ENCODE data around the gene DYRK1A.

The DYRK1A gene

DNA sequence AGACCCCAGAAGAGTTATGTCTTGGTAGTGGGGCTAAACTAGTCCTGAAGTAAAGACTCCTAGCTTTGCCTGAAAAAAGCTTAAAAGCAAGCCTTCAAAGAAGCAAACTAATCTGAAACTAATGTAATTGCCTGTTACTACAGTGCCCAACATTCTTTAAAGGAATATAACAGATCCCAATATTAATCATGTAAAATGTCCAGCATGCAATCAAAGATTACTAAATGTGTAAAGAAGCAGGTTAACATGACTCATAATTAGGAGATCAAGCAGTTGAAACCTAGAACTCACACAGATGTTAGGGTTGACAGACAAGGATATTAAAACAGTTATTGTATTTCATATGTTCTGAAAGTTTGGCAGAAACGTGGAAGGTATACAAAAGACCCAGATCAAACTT, 17.8 kb downstream of the DYRK1A start:
- DNase-seq, result no peak

DNA sequence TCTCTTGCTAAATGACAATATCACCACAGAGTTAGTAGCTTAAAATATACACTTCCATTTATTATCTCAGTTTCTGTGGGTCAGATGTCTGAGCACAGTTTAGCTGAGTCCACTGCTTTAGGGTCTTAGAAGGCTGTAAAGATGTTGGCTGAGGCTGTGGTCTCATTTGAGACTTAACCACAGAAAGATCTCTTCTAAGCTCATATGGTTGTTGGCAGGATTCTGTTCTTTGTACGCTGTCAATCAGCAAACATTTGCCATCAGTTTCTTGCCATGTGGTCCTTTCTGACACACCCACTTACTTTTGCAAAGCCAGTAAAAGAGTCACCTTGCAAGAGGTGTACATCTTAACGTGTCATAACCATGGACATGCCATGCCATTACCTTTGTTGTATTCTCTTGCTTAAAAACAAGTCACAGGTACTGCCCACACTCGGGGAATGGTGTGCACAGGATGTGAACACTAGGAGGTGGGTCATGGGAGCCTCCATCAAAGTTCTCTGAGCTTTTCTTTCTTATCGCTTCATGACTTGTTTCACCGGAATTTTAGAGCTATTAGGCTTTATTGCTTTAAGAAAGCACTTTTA, 18.7 kb downstream of the DYRK1A start:
- no peak for DNase-seq

DNA sequence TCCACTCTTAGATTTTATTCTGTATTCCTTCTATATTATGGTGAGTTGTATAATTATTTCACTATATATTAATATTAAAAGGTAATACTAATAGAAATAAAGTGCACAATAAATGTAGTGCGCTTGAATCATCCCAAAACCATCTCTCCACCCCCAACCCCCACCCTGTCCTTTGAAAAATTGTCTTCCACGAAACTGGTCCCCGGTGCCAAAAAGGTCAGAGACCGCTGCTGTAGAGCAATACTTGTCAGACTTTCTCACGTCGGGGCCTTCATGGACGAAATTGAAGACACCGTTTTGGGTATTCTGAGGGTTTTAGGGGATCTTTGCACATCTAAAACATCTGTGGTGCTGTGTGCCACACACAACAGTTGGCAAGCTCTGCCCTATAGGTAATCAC, 19.6 kb downstream of the DYRK1A start:
- no peak for DNase-seq

DNA sequence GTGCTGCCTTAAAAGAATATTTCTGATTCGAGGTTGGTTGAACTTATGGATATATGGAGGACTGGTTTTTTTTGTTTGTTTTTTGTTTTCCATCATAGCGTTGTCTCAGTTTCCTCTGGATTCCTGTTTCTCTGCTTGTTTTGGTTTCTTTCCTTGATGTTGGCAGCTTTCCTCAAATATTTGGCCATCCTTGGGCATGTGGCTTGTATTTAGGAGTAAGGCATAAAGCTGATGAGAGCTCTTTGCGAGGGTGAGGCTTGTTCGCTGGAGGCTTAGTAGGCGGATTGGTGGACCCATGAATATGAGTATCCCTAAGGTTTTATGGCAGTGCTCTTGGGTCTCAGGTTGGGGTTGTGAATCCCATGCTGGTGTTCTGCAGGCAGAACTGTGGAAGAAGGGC, 22.9 kb downstream of the DYRK1A start:
- DNase-seq, result no peak

DNA sequence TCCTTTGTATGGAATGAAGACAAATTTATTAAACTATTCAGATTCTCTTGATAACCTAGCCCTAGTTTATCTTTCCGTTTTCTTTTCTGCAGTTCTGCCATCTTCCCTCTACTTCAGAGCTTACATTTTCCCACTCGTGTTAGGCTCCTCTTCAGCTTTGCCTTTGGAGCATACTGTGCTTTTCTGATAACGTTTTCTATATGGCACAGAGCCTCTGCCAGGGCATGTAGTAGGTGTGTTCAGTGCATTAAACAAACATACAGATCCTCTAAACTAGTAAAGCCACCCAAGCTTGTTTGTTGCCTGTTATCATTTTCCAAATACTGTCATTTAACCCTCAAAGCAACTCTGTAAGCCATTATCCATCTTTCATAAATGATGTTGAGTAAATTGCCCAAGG, 25.1 kb downstream of the DYRK1A start:
- no peak for DNase-seq

DNA sequence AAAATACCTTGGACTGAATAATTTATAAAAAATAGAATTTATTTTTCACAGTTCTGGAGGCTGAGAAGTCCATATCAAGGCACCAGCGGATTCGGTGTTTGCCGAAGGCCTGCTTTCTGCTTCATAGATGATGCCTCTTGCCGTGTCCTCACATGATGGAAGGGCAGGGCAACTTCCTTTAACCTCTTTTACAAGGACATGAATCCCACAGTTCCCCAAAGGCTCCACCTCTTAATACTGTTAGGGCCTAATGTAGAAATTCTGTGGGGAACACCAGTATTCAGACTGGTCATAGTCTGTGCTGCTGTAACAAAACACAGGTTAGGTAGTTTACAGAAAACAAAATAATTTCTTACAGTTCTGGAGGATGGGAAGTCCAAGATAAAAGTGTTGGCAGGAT, 25.9 kb downstream of the DYRK1A start:
- DNase-seq, result no peak

DNA sequence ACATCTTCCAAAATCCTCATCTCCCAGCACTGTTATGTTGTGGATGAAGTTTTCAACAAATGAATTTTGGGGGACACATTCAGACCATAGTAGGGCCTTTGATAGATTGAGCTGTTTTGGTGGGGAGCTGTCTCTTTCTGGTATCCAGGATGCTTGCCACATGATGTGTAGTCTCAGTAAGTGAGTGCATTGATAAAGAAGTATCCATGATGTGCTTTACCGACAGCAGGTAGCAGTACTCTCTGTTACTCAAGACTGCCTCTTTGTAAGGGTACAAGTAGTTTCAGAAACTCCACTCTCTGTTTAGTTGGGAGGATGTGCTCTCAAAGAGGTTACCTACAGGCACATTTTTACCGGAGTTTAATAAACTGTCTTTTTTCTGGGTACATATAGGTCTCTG, 26.5 kb downstream of the DYRK1A start:
- DNase-seq, result no peak

DNA sequence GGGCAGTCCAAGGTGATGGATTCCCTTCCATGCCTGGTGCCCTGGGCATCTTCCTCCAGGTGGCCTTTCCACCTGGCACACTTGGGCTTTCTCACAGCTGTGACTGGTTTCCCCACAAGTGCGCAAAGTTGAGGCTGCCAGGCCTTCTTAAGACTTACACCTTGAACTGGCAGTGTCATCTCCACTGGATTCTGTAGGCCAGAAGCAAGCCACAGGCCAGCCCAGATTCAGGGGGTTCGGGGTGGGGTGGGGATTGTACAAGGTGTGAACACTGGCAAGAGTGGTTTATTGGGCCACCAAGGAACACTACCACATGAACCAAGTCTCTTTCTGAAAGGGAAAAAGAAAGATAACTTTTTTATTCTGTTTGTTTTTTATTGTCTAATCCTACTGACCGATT, 27.2 kb downstream of the DYRK1A start:
- DNase-seq, result no peak

DNA sequence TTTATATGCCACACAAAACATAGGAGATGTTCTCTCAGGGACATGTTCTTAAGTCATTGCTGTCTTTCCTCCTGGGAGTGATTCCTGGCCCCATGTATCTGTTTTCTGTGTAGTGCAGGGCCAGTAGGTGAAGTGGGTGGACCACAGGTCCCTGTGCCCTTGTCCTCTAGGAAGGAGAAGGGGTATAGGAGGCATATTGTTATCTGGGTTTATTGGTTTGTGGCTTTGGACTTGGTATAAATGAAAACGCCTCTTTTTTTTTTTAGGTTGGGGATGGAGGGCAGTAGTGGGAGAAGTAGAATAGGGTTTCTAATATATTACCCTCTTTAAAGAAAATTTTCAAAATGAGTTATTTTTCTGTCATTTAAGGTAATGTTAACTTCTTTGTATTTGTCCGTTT, 29.4 kb downstream of the DYRK1A start:
- DNase-seq, result no peak

DNA sequence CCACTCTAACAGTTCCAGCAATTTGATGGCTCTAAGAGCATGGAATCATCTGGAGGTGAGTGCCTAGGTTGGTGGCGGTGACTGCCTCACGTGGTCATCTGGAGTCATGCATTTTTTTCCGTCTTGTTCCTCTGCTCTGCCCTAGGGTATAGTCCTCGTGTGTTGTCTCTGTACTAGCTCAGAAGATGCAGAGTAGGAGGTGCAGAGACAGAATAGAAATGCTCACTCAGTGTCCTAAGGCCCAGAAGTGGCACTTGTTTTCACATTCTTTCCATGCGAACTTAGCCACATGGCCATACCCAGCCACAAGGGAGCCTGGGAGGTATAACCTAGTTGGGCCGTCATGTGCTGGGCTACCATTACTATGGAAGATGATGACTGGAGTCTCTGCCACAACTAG, 30.3 kb downstream of the DYRK1A start:
- DNase-seq, result no peak

DNA sequence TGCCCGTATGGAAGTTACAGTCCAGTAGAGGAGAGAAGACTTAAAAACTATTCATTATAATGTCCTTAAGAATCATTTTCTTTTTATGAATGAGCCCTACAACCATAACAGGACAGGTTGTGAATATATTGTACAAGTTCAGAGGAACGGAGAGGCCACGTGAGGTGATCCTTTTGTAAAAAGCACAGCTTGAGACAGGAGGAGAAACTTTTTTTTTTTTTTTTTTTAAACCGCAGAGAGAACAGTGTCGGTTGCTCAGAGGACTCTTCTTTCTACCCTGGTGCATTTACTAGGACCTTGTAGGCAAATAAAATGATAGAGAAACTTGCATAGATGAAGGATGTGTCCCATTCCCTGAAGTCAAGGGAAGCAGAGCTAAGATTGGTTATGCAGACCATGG, 32.1 kb downstream of the DYRK1A start:
- no peak for DNase-seq

DNA sequence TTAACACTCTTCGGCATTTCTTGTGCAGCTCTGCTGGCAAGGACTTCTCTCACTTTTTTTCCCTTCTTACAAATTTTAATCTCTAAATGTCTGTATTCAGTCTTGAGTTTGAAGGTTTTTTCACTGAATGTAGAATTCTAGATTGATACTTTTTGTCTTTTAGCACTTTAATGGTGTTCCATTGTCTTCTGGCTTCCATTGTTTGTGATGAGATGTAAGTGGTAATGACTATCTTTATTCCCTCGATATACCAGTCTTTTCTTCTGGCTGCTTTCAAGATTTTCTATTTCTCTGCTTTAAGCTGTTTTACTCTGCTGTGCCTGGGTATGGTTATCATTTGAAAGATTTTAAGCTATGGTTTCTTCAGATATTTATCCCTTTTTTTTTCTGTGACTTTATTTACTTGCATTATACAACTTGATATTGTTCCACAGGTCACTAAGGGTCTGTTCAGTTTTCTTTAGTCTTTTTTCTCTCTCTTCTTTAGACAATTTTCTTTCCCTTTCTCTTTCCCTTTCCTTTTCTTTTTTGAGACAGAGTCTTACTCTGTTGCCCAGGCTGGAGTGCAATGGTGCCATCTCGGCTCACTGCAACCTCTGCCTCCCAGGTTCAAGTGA, 35.8 kb downstream of the DYRK1A start:
- no peak for DNase-seq

DNA sequence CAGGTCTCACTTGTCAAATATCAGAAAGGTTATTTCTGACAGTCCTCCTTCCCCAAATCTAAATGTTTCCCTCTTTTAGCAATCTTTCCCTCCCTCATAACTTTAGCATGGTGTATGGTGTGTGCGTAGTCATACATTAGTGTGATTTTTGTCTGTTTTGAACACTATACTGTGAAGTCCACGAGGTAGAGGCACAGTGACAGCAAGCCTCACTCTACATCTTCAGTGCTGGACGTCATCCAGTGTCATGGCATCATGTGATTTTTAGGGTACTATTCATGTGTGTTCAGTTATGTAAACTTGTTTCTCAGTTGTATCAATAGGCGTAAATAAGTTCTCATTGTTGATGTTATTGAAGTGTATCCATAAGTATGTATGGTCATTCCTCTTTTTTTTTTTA, 39.1 kb downstream of the DYRK1A start:
- DNase-seq, result no peak

DNA sequence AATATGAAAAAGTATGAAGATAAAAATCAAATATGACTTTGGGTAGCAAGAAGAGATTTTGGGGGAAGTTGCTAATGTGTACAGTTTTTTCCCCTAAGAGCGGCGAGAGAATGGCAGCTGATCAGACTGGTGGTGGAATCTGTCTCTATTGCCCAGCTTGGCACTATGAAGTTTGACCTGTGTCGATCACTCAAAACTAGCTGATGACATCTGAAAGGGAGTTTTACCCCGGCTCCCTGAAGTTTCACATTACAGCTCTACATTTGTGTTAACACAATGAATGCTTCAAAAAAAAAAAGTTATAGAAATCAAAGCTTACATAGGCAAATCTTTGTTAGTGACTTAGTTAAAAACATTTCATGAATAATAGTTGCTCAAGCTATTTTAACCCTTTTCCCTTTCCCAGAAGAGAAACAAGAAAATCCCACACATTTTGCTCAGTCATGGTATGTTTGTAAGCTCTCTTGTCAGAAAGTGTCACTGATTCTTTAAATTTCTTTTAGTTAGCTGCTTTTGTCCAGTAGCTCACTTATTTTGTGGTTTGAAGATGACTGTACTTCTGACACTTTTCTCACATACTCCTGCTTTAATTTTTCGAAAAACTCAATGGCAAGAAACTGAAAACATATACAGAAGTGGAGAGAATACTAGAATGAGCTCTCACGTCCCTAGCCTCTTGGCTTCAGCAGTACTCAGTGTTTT, 41.3 kb downstream of the DYRK1A start:
- DNase-seq, result no peak

DNA sequence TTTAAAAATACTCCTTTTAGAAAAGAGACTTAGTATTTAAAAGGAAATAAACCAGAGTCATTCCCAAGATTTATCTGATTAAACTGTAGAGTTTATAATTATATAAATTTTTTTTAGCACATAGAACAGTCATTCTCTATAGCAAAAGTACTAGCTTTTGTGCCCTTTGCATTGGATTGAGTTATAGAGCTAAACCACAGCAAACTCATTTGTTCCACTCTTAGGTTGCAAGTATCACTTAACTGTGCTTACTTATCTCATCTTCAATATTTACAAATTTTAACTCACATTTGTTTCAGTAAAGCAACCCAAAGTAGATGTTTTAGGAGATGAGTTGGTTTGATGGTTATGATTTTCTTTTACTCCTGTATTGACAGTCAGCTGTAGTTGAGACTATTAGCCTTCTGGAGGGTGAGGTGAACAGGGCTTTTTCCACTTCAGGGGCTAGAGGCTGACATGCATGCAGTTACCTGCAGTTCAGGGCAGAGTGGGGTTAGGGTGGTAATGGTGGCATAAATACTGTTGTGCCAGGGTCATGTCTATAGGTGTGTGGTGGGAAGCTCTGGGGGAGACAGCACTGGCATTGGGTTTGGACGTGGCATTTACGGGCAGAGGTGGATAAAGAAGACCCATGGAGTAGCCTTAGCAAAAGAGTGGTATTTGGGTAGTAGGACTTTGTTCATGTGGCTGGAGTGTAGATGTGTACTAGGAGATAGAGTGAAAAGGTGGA, 42.1 kb downstream of the DYRK1A start:
- DNase-seq, result no peak

DNA sequence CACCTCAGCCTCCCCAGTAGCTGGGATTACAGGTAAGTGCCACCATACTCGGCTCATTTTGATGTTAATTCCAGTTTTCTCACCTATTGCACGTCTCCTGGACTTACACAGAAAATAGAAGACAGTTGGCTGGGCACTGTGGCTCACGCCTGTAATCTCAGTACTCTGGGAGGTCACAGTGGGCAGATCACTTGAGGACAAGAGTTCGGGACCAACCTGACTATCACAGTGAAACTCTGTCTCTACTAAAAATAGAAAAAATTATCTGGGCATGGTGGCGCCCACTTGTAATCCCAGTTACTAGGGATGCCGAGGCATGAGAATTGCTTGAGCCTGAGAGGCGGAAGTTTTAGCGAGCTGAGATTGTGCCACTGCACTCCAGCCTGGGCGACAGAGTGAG, 44.1 kb downstream of the DYRK1A start:
- no peak for DNase-seq

DNA sequence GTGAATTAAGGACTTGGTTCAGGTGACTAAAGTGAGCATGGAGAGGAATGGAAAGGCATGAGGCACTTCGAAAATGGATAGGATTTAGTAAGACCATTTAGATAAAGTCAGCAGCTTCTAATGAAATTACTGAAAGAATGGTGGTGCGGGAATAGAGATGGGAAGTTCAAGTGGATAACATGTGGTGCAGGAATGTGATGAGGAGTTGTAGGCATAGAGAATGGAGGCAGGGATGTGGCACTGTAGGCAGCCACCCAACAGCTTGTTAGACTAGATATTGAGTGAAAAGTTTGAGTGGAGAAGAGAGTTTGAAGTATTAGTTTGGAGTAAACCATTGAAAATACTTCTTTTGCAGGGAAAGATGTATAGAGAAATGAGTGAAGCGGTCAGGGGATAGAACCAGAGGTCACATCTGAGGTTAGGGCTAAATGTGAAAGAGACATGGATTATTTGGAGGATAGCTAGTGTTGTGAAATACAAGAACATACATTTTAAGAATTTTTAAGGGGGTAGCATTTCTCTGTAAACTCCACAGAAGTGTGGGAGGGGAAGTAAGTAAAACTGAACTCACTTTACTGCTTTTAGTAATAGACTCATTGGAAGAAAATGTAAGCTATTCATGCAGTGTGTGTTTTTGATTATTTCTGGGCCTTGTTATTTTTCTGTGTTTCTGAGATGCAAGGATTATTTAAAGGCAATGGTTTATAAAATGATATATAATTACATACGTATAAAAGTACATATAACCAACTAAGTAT, 46.2 kb downstream of the DYRK1A start:
- no peak for DNase-seq

DNA sequence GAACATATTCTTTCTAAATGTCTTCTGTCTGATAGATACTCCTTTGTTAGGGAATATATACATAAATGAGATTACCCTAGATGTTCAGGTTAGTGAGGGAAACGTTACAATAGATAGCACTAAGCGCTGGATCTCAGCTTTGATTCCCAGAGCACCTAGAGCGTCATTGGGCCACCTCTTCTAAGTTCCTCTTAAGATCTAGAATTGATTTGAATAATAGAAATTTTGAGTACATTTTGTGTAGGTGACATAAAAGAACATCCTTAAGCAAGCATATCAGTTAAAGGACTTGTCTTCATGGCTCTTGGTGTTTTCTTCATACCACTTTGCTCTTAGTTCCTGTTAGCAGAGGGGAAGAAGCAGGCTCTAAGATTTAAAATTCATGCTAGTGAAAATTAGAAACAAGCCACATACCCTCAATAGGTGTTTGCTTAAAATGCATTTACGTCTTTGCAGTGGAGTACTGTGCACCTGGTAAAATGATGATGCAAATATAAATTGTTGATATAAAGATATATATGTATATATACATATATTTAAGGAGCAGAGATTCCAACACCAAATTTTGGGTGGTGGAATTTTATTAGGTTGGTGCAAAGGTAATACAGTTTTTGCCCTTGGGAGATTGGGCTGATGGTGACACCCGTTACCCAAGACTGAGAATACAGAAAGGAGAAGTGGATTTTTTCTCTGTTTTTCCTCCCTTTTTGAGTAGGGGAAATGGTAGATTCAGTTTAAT, 47.1 kb downstream of the DYRK1A start:
- DNase-seq, result no peak

DNA sequence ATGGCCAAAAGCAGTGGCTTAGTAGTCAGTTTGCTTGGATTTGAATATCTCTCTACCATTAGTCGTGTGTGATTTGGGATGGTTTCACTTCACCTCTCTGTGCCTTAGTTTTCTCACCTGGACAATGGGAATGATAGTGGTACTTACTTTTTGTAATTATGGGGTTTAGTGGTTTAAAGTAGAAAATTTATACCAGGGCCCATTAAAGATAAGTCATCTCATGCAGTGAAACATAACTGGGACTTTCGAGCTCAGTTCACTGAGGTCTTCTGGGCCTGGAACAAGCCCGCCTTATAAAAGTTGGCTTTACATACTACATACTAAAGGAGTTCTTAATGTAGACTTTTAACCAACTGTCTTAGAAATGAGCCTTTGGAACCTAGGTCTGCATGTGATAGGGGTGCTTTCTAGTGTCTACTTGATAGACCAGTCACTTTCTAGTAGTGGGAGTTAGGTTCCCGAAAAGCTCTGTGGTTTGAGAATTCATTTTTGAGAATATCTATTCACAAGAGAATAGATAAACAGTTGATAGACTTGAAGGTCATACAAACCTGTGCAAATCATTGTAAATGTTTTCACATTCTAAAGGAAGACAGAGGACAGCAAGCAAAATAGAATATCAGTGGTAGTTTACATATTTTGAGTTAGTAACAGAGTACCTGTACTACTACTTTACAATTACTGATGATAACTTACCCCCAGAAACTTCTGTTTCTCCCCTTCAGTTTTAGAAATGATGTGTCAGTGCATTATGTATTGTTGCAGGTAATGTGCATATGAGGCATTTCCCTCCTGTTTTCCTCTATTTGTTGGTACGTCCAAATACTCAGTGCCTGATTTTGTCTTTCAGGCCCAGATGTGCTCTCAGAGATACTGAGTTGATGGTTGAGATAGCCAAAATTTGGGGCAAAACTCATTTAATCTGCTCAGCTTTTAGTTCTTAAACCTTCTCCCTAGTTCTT, 48.0 kb downstream of the DYRK1A start:
- DNase-seq, result no peak

DNA sequence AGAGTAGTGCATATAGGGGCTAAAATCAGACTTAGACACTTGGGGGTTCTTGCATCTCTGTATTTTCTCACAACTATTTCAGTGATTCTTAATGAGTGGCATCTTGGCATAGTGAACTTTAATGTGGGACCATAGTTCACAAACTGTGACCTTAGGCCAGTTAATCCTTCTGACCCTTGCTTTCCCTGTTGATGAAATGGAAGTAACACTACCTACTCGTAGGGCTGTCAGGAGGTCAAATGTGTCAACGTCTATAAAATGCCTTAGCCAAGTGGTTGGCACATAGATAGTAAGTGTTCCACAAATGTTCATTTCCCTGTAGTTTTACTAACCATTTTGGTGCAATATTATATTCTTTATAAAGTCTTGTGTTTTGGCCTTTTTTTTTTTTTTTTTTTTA, 49.4 kb downstream of the DYRK1A start:
- DNase-seq, result no peak

DNA sequence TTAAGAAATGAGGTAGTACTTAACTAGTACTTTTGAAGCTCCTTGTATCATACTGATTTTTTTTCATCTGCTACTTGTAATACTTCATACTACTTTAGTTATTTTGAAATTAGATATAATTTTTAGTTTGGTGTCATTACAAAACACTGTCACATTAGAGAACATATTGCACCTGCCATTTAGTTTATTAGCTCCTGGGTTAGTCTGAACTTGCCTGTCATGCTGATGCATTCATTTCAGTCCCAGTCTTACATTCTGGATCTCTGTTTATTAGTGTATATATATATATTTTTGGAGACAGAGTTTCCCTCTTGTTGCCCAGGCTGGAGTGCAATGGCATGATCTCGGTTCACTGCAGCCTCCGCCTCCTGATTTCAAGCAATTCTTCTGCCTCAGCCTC, 50.3 kb downstream of the DYRK1A start:
- no peak for DNase-seq
